HG03280 (cell line): ENCODE results near the gene PRTG.
"Not testable (repeated sequence)": the region's sequence is repeated elsewhere in the genome, so short reads cannot be mapped to it uniquely, and the experiment has no call there.

Source experiments
- ATAC-seq: cut with Tn5 transposase; IDR thresholded peaks from one replicate; pipeline ENCODE4 v1.9.1; 2021; ENCODE audit warnings: mild to moderate bottlenecking, moderate library complexity; ENCODE audit not compliant: unreplicated experiment

Gene PRTG

GRCh38 chr15:55743729-55744655 lies 1.0 kb upstream of the PRTG start:
- ATAC-seq = no peak

- ATAC-seq = no peak
Measured at GRCh38 chr15:55742498-55742926, 440 bp downstream of the PRTG start.

GRCh38 chr15:55741833-55742497 lies 987 bp downstream of the PRTG start:
- ATAC-seq = no peak

- ATAC-seq = no peak
Measured at GRCh38 chr15:55740981-55741832, 1.7 kb downstream of the PRTG start.

GRCh38 chr15:55740359-55740878 lies 2.5 kb downstream of the PRTG start:
- ATAC-seq = no peak

- ATAC-seq = no peak
Measured at GRCh38 chr15:55739641-55740040, 3.3 kb downstream of the PRTG start.

- ATAC-seq = no peak
Measured at GRCh38 chr15:55738715-55739114, 4.2 kb downstream of the PRTG start.

- no peak for ATAC-seq
Measured at GRCh38 chr15:55737373-55737772, 5.6 kb downstream of the PRTG start.

- ATAC-seq = no peak
Measured at GRCh38 chr15:55736756-55737155, 6.2 kb downstream of the PRTG start.

- no peak for ATAC-seq
Measured at GRCh38 chr15:55734641-55735040, 8.3 kb downstream of the PRTG start.

- ATAC-seq = not testable (repeated sequence)
Measured at GRCh38 chr15:55733461-55733860, 9.5 kb downstream of the PRTG start.

GRCh38 chr15:55721554-55722185 lies 21.3 kb downstream of the PRTG start:
- no peak for ATAC-seq

GRCh38 chr15:55715355-55716076 lies 27.4 kb downstream of the PRTG start:
- ATAC-seq = no peak

GRCh38 chr15:55714064-55714463 lies 28.9 kb downstream of the PRTG start:
- ATAC-seq = no peak

GRCh38 chr15:55712363-55712762 lies 30.6 kb downstream of the PRTG start:
- ATAC-seq = no peak

GRCh38 chr15:55710286-55710685 lies 32.7 kb downstream of the PRTG start:
- ATAC-seq = no peak

GRCh38 chr15:55709458-55709857 lies 33.5 kb downstream of the PRTG start:
- ATAC-seq = no peak

GRCh38 chr15:55708720-55709119 lies 34.2 kb downstream of the PRTG start:
- ATAC-seq = no peak

- no peak for ATAC-seq
Measured at GRCh38 chr15:55707951-55708350, 35.0 kb downstream of the PRTG start.

- ATAC-seq = no peak
Measured at GRCh38 chr15:55707518-55707917, 35.4 kb downstream of the PRTG start.
